WTC11 (cell line): ENCODE measurements around the gene ARTN.

Experiments used
- TP53 ChIP-seq: sonication (generic); formaldehyde crosslinking; IDR thresholded peaks from 2 replicates; pipeline ENCODE4 v1.8.1; 2023; ENCODE audit warnings: mild to moderate bottlenecking, missing genetic modification reagents
- TF ChIP-seq, protein P1 (sequence below): sonication (generic); formaldehyde crosslinking; IDR thresholded peaks from 2 replicates; pipeline ENCODE4 v1.8.0; 2022; ENCODE audit warnings: mild to moderate bottlenecking, missing genetic modification reagents
- TF ChIP-seq, protein P2 (sequence below): fragments of 200-600 bp; IDR thresholded peaks from 2 replicates; pipeline ENCODE4 v1.8.0; 2022; ENCODE audit warnings: antibody characterized with exemption

DNA sequence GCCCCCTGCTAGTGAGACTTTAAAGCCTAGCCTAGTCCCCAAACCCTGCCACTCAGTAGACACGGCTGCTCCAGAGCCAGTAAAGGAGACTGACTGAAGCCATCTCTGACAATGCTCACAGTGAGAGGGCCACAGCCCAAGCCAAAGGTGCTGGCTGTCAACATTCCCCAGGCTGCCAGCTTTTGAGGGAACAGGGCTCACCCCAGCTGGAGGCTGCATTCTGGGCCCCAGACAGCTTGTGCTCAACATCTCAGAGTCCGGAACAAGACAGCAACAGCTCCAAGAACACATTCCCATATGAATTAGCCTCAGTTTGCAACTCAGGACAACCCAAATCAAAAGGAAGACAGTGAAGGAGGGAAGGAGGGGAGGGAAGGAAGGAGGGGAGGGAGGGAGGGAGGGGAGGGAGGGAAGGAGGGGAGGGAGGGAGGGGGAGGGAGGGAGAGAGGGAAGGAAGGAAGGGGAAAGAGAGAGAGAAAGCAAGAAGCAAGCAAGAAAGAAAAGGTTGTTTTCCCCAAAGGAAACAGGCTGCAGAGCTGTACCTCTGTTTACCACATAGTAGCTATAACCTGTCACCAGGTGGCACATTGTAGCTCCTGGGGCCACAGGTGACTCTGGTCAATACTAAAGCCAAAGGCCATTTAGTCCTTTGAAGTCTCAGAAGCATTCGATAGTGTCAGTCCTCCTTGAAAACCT is 5.4 kb downstream of the ARTN start:
- TF ChIP-seq, protein P1, sequence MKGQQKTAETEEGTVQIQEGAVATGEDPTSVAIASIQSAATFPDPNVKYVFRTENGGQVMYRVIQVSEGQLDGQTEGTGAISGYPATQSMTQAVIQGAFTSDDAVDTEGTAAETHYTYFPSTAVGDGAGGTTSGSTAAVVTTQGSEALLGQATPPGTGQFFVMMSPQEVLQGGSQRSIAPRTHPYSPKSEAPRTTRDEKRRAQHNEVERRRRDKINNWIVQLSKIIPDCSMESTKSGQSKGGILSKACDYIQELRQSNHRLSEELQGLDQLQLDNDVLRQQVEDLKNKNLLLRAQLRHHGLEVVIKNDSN (CRISPR knock-in tag), result no peak
- TF ChIP-seq, protein P2, sequence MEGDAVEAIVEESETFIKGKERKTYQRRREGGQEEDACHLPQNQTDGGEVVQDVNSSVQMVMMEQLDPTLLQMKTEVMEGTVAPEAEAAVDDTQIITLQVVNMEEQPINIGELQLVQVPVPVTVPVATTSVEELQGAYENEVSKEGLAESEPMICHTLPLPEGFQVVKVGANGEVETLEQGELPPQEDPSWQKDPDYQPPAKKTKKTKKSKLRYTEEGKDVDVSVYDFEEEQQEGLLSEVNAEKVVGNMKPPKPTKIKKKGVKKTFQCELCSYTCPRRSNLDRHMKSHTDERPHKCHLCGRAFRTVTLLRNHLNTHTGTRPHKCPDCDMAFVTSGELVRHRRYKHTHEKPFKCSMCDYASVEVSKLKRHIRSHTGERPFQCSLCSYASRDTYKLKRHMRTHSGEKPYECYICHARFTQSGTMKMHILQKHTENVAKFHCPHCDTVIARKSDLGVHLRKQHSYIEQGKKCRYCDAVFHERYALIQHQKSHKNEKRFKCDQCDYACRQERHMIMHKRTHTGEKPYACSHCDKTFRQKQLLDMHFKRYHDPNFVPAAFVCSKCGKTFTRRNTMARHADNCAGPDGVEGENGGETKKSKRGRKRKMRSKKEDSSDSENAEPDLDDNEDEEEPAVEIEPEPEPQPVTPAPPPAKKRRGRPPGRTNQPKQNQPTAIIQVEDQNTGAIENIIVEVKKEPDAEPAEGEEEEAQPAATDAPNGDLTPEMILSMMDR, result no peak
- TF ChIP-seq TP53, result no peak
